COLO668 (cell line): ENCODE results near the gene SAMD14.

Experiments used
- DNase-seq: peaks from one replicate; lab custom pipeline; 2025; ENCODE audit not compliant: unreplicated experiment; lab: John Stamatoyannopoulos, UW

Gene SAMD14

GRCh38 chr17:50133769-50134099 is 3.8 kb upstream of the SAMD14 start:
- DNase-seq, result no peak

GRCh38 chr17:50133028-50133768 is 3.2 kb upstream of the SAMD14 start:
- no peak for DNase-seq

- no peak for DNase-seq
Observed at GRCh38 chr17:50132104-50132794, 2.3 kb upstream of the SAMD14 start.

GRCh38 chr17:50130559-50131305 is 772 bp upstream of the SAMD14 start:
- DNase-seq, result peak; percentile 58

- DNase-seq, result no peak
Observed at GRCh38 chr17:50129353-50129727, 620 bp downstream of the SAMD14 start.

- no peak for DNase-seq
Observed at GRCh38 chr17:50128441-50129352, 1.3 kb downstream of the SAMD14 start.

- DNase-seq, result no peak
Observed at GRCh38 chr17:50127697-50128361, 2.1 kb downstream of the SAMD14 start.

GRCh38 chr17:50125420-50125997 is 4.5 kb downstream of the SAMD14 start:
- DNase-seq, result no peak

- DNase-seq, result peak; percentile 31
Observed at GRCh38 chr17:50123649-50124349, 6.2 kb downstream of the SAMD14 start.

- no peak for DNase-seq
Observed at GRCh38 chr17:50122945-50123344, 7.0 kb downstream of the SAMD14 start.

GRCh38 chr17:50120475-50121253 is 9.3 kb downstream of the SAMD14 start:
- no peak for DNase-seq

- no peak for DNase-seq
Observed at GRCh38 chr17:50118828-50119218, 11.1 kb downstream of the SAMD14 start.

- DNase-seq, result no peak
Observed at GRCh38 chr17:50118076-50118827, 11.7 kb downstream of the SAMD14 start.

- DNase-seq, result peak; percentile 75
Observed at GRCh38 chr17:50117202-50118051, 12.5 kb downstream of the SAMD14 start.

GRCh38 chr17:50115756-50116155 is 14.2 kb downstream of the SAMD14 start:
- DNase-seq, result no peak

GRCh38 chr17:50114849-50115357 is 15.1 kb downstream of the SAMD14 start:
- DNase-seq, result peak; percentile 10

- DNase-seq, result no peak
Observed at GRCh38 chr17:50114401-50114800, 15.6 kb downstream of the SAMD14 start.
